ENCODE measurements around the gene ERMP1.

Gene ERMP1

GRCh38 chr9:5854063-5854790 lies 21.3 kb upstream of the ERMP1 start:
- DNase-seq, result no peak

- DNase-seq, result no peak
Observed at GRCh38 chr9:5853617-5854016, 20.7 kb upstream of the ERMP1 start.

GRCh38 chr9:5852987-5853386 lies 20.1 kb upstream of the ERMP1 start:
- DNase-seq, result no peak

GRCh38 chr9:5851445-5851844 lies 18.5 kb upstream of the ERMP1 start:
- peak; percentile 82 to 94 (median 94) for DNase-seq

GRCh38 chr9:5850724-5851122 lies 17.8 kb upstream of the ERMP1 start:
- DNase-seq, result peak; percentile 31 to 40 (median 34)

GRCh38 chr9:5848372-5848882 lies 15.5 kb upstream of the ERMP1 start:
- no peak for DNase-seq

GRCh38 chr9:5846501-5846921 lies 13.6 kb upstream of the ERMP1 start:
- DNase-seq, result peak; percentile 66 to 76 (median 74)

- no peak for DNase-seq
Observed at GRCh38 chr9:5846096-5846495, 13.2 kb upstream of the ERMP1 start.

GRCh38 chr9:5845157-5845531 lies 12.2 kb upstream of the ERMP1 start:
- no peak for DNase-seq

GRCh38 chr9:5843794-5844471 lies 11.0 kb upstream of the ERMP1 start:
- DNase-seq, result no peak

- no peak for DNase-seq
Observed at GRCh38 chr9:5842929-5843793, 10.2 kb upstream of the ERMP1 start.

GRCh38 chr9:5841771-5842573 lies 9.1 kb upstream of the ERMP1 start:
- no peak for DNase-seq

GRCh38 chr9:5840788-5841187 lies 7.9 kb upstream of the ERMP1 start:
- DNase-seq, result no peak

- DNase-seq, result no peak
Observed at GRCh38 chr9:5839572-5839902, 6.6 kb upstream of the ERMP1 start.

GRCh38 chr9:5838884-5839571 lies 6.1 kb upstream of the ERMP1 start:
- DNase-seq, result no peak

GRCh38 chr9:5835808-5836207 lies 2.9 kb upstream of the ERMP1 start:
- no peak for DNase-seq

- peak in 2 of 3 donors; percentile 35 to 37 for DNase-seq
Observed at GRCh38 chr9:5834214-5834613, 1.3 kb upstream of the ERMP1 start.

GRCh38 chr9:5832071-5832537 lies 813 bp downstream of the ERMP1 start:
- DNase-seq, result peak; percentile 27 to 38 (median 32)

GRCh38 chr9:5825895-5826622 lies 6.9 kb downstream of the ERMP1 start:
- DNase-seq, result no peak

- peak; percentile 31 to 33 (median 31) for DNase-seq
Observed at GRCh38 chr9:5825223-5825622, 7.7 kb downstream of the ERMP1 start.

- DNase-seq, result no peak
Observed at GRCh38 chr9:5820425-5820824, 12.5 kb downstream of the ERMP1 start.
